ENCODE data around the gene NUCB1. TPM values are rescaled to one million over a fixed set of nuclear protein-coding genes. Genes with fewer than 3 reads are reported as not detected.

Gene NUCB1
- total and polyA plus RNA-seq, 2 donors (not counting 3 experiments of a cell fraction or from before 2014, with no cell fraction given): 194 to 231 TPM

DNA sequence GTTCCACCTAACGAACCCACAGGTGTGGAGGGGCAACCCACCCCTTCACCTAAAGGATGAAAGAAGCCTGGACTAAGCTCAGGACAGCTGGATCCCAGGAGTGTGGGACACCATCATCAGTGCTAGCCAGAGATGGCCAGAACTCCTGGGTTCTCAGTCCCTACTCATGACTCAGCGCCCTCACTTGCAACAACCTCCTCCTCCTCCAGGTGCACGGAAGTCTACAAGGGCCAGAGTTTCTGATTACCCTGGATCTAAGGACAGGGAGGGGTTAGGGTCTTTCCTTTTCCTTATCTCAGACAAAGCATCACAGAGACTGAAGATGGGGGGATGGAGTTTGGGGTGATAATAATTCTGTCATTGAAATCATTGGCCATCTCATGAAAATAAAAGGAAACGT, 9.6 kb upstream of the NUCB1 start:
- POLR2A ChIA-PET: no interaction called here

More for the DNA sequence above, 9.6 kb upstream of the NUCB1 start:
- CTCF ChIA-PET: no interaction called here
- no TSS peak for BruUV-seq (replicated peaks)
- no peak for FAIRE-seq
- TF ChIP-seq MYC (IDR thresholded peaks at IDR 0.05; ENCODE audit: low read depth, low read length) (no peak), GATA2 (IDR thresholded peaks at IDR 0.05; ENCODE audit: insufficient read depth, insufficient read length, low read depth, low read length) (no peak), FOS (IDR thresholded peaks at IDR 0.05; ENCODE audit: borderline replicate concordance, insufficient read depth, low read length) (no peak), POLR2AphosphoS5 (IDR thresholded peaks at IDR 0.05; ENCODE audit: insufficient read depth, low read depth, low read length) (no peak), POLR2A (IDR thresholded peaks at IDR 0.05; ENCODE audit: low read depth, low read length) (no peak), EZH2 (IDR thresholded peaks at IDR 0.05; ENCODE audit: borderline replicate concordance, low read depth, low read length, severe bottlenecking) (no peak), JUN (IDR thresholded peaks at IDR 0.05; ENCODE audit: borderline replicate concordance, insufficient read depth, insufficient read length, low read depth) (no peak)
- TF ChIP-seq, protein P1, sequence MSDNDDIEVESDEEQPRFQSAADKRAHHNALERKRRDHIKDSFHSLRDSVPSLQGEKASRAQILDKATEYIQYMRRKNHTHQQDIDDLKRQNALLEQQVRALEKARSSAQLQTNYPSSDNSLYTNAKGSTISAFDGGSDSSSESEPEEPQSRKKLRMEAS (IDR thresholded peaks at IDR 0.05; ENCODE audit: insufficient read depth, insufficient read length): no peak
- TF ChIP-seq, protein P2, sequence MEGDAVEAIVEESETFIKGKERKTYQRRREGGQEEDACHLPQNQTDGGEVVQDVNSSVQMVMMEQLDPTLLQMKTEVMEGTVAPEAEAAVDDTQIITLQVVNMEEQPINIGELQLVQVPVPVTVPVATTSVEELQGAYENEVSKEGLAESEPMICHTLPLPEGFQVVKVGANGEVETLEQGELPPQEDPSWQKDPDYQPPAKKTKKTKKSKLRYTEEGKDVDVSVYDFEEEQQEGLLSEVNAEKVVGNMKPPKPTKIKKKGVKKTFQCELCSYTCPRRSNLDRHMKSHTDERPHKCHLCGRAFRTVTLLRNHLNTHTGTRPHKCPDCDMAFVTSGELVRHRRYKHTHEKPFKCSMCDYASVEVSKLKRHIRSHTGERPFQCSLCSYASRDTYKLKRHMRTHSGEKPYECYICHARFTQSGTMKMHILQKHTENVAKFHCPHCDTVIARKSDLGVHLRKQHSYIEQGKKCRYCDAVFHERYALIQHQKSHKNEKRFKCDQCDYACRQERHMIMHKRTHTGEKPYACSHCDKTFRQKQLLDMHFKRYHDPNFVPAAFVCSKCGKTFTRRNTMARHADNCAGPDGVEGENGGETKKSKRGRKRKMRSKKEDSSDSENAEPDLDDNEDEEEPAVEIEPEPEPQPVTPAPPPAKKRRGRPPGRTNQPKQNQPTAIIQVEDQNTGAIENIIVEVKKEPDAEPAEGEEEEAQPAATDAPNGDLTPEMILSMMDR (IDR thresholded peaks at IDR 0.05; ENCODE audit: extremely low read depth in 1 of 2, insufficient read depth in 1 of 2, low read depth in 1 of 2, low read length in 2 of 2): no peak
- no peak overlapping the region for H3K27ac ChIP-seq (ENCODE audit: insufficient read depth, low read depth, low read length)
- H3K4me3 ChIP-seq (replicated peaks in 1 of 3; ENCODE audit: insufficient read depth in 1 of 3, low read depth in 1 of 3, low read length in 3 of 3): no peak overlapping the region
- H3K4me1 ChIP-seq (ENCODE audit: control insufficient read depth, extremely low read depth, insufficient read depth, low read length): no peaks in the 10 kb centered on the region
- no peaks in the 10 kb centered on the region for H4K20me1 ChIP-seq (replicated peaks; ENCODE audit: control insufficient read depth, extremely low read depth, insufficient read depth, low read length)
- peaks cover 10% of the 10 kb centered on the region in 2 experiments for H3K27me3 ChIP-seq (ENCODE audit: control insufficient read depth in 2 of 2, insufficient read depth in 2 of 2, low read length in 2 of 2)
- intact Hi-C loops (cut with micrococcal nuclease): no loop called here
- no peaks in the 10 kb centered on the region for H3K36me3 ChIP-seq (ENCODE audit: control insufficient read depth in 2 of 2, extremely low read depth in 1 of 2, insufficient read depth in 2 of 2, low read length in 2 of 2)
- H3K9me3 ChIP-seq (replicated peaks; ENCODE audit: control insufficient read depth, insufficient read depth, low read length): no peaks in the 10 kb centered on the region
- H3K79me2 ChIP-seq (ENCODE audit: control insufficient read depth, insufficient read depth, low read length): no peaks in the 10 kb centered on the region
- no peak for DNase-seq (ENCODE audit: low read depth, low spot score)
- no peak overlapping the region for H3K4me2 ChIP-seq (ENCODE audit: insufficient read depth, low read length)
- dilution Hi-C loops (cut with MboI; ENCODE audit: extremely low pct_ligation_motif_present, low sequenced_read_pairs): no loop called here
- H3K9ac ChIP-seq (replicated peaks; ENCODE audit: extremely low read depth, insufficient read depth, low read length): no peak overlapping the region
- no peaks in the 10 kb centered on the region for H3K9me1 ChIP-seq (replicated peaks; ENCODE audit: control insufficient read depth, extremely low read depth, insufficient read depth, low read length)
- no peak overlapping the region for H2AFZ ChIP-seq (ENCODE audit: low read depth, low read length)

Data from endothelial cell of umbilical vein (primary cell).